Measurements from ENCODE around the gene MAN1B1.

Gene MAN1B1

DNA sequence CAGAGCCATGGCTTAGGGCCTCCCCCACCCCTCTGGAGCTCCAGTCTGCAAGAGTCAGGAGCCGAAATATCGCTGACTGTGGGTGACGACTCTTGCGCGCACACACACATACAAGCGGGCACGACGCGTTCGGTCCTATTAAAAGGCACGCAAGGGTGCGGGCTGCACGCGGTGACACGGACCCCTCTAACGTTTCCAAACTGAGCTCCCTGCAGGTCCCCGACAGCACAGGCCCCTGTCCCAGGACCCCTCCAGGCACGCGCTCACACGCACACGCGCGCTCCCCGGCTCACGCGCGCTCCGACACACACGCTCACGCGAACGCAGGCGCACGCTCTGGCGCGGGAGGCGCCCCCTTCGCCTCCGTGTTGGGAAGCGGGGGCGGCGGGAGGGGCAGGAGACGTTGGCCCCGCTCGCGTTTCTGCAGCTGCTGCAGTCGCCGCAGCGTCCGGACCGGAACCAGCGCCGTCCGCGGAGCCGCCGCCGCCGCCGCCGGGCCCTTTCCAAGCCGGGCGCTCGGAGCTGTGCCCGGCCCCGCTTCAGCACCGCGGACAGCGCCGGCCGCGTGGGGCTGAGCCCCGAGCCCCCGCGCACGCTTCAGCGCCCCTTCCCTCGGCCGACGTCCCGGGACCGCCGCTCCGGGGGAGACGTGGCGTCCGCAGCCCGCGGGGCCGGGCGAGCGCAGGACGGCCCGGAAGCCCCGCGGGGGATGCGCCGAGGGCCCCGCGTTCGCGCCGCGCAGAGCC, 52.1 kb downstream of the MAN1B1 start, which contains the start of gene GRIN1:
GRIN1 (plus strand) TSS at position 433 of the 746 bp plus-strand sequence. CDS start 333 bp downstream, outside the sequence.
- intact Hi-C loops (cut with DNase I), result no loop called here
- DNase-seq, result peak in 9 of 10 donors; percentile 38 to 95 (median 74)

DNA sequence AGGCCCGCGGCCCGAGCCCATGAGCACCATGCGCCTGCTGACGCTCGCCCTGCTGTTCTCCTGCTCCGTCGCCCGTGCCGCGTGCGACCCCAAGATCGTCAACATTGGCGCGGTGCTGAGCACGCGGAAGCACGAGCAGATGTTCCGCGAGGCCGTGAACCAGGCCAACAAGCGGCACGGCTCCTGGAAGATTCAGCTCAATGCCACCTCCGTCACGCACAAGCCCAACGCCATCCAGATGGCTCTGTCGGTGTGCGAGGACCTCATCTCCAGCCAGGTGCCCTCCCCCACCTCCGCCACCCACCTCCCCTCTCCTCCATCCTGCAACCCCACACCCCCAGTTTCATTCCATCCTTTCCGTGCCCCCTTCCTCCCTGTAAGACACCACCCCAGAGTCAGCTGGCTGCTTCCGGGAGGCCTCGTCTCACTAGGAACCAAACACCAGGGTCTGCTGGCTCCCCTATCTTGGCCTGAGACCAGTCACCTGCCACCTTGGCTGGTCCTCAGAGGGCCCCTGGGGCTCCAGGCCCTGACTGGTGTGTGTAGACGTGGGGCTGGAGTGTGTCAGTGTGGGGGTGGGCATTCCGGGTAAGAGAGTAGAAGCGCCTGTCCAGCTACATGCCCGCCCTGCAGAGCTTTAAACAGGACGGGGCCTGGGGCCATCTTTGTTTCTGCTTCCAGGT, 52.8 kb downstream of the MAN1B1 start:
- peak in 1 of 10 donors; percentile 64 for DNase-seq
- intact Hi-C loops (cut with DNase I), result no loop called here

DNA sequence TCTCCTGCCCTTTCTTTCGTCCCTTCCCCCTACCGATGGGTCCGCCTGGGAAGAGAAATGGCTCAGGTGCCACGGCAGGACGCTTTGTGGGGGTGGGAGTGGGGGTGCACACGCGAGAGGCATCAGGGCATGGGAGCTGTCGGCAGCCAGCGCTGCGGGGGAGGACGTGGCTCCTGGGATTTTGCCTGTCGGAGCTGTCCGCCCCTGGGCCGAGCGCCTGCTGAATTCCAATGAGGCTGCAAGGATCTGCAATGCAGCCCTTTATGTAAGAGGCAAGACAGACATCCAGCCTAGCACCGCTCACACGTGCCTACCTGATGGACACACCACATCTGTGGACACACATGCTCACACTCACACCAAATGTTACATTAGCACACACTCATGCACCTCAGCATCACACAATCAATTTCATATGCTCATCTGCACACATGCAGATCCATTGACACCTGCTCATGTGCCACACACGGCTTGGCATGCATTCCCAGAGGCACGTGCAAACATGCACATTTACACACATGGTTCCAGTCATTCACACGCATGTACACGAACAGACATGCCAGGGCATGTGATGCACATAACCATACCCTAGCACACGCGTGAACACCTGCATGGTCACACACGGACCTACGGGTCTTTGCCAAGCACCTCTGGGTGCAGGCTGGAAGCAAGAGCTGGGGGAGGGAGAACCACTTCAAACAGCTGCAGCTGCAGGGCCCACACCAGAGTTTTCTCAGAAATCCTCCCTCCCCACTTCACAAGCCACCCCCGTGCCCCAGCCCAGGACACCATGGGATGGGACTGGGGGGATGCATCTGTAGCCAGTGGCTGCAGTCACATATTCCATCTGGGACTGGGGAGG, 53.6 kb downstream of the MAN1B1 start:
- intact Hi-C loops (cut with DNase I), result no loop called here
- peak in 8 of 10 donors; percentile 76 to 98 (median 86) for DNase-seq

DNA sequence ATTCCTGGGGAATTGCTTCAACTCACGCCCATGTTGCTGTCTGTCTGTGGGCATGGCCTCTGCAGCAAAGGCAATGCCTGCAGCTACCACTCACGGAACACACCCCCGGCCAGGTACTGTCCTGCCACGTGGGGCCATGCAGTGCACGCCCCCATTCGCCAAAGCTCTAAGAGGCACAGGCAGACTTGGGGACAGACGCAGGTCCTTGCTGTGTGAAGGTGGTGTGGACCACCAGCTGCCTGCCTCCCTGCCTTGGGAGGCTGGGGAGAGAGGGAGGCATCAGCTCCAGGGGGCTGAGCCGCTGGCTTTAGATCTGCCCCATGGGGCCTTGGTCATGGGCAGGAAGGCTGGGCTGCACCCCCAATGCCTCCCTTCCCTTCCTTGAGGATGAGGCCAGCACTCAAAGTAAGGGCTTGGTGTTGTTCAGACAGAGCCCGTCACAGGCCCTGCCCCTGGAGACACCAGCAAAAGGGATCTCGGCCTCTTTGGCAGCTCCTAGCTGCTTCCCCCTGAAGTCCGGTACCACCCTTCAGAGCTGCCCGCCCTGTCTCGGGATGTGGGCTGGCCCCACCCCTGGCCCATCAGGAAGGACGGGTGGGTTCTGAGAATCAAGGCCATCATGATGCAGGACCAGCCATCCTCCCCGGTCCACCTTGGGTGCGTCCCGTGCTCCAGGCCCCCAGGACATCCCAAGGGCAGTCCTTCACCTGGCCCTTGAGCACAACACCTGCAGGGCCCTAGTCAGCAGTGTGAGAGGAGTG, 54.4 kb downstream of the MAN1B1 start:
- peak in 1 of 10 donors; percentile 79 for DNase-seq
- intact Hi-C loops (cut with DNase I), result no loop called here

DNA sequence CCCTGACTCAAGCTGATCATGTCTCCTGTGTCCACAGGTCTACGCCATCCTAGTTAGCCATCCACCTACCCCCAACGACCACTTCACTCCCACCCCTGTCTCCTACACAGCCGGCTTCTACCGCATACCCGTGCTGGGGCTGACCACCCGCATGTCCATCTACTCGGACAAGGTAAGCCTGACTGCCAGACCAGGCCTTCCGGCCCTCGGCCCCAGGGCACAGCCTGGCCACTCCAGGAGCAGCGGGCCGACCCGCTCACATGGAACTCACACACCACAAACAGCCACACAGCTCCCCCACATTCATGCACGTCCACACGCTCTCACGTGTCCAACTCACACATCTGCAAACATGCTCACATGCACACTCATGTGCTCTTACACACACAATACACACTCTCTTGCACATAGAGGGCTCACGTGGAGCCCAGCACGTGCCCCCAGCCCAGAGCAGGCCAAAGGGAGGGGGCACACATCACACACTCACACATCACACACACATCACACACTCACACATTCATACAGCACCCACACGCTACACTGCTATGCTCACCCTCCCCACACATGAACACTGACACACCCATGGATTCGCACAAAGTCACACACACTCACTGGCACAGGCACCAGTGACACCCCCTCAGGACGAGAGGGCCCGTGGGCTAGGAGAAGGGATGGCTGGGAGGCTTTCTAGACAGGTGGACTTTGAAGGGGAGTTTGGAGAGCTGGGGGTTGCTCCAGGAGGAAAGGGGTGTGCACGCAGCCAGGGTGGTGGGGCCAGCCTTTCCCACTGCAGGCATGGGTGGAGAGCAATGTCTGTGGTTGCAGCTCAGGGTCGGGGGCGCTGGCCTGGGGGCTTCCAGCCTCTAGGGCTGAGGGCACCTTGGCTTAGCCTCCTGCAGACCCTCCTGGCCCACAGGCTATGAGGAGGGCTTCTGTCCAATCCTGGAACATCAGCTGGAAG, 55.5 kb downstream of the MAN1B1 start:
- peak in 1 of 10 donors; percentile 58 for DNase-seq
- intact Hi-C loops (cut with DNase I), result no loop called here

DNA sequence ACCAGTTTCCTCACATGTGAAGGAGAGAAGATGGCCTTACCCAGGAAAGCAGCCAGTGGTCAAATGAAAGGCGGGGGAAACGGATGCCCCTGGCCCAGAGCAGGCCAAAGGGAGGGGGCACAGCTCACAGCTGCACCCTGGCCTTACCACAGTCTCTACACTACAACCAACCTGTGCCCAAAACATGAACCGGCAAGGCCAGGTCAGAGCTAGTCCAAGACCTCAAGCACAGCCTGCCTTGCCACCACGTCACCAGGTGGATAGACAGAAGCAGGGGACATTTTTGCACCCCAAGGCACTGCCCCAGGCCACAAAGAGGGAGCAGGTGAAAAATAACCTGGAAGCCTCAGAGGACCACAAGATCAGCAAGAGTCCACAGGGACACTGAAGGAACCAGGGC, 56.7 kb downstream of the MAN1B1 start:
- intact Hi-C loops (cut with DNase I), result no loop called here
- peak in 1 of 10 donors; percentile 36 for DNase-seq

DNA sequence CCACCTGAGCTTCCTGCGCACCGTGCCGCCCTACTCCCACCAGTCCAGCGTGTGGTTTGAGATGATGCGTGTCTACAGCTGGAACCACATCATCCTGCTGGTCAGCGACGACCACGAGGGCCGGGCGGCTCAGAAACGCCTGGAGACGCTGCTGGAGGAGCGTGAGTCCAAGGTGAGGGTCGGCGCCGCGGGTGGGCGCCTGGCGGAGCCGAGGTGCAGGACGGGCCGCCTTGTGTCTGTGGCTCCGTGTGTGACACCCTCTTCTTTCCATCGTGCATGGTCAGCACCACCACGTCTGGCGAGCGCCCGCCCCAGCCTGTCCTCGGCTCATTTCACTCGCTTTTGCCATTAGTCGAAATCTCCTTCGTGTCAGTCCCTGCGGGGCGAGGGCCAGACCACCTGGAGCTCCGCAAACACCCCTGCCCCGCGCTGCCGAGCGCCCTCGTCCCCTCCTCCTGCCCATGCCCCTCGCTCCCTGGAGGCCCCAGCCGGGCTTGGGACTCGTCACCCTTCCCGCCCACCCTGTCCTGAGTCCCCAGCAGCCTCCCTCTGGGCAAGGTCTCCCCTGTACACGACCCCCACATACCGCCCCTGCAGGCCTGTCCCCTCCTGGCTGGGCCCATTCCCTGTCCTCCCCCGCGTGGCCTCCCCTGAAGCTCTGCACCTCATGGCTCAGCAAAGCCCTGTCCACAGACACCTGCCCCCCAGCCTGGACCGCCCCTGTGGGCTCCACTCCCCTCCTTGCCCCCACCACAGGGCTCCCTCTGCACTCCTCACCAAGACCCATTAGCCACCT, 59.1 kb downstream of the MAN1B1 start:
- intact Hi-C loops (cut with DNase I), result no loop called here
- peak in 1 of 10 donors; percentile 76 for DNase-seq

DNA sequence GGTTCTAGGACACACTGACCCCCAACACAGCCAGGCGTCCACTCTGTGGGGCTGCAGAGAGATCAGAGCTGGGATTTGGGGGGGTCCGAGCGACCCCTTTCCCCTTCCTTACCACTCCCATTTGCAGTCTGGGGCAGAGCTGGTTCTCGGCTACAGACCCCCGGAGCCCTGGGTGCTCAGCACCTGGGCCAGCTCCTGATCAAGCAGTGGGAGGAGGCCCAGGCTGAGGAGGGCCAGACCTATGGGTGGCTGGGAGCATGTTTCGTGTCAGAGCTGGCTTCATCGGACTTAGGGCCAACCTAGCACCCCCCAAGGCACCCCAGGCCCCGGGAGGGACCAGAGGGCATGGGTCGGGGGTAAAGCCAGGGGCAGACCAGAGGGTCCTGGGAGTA, 59.7 kb downstream of the MAN1B1 start:
- intact Hi-C loops (cut with DNase I), result no loop called here
- DNase-seq, result peak in 1 of 10 donors; percentile 31

DNA sequence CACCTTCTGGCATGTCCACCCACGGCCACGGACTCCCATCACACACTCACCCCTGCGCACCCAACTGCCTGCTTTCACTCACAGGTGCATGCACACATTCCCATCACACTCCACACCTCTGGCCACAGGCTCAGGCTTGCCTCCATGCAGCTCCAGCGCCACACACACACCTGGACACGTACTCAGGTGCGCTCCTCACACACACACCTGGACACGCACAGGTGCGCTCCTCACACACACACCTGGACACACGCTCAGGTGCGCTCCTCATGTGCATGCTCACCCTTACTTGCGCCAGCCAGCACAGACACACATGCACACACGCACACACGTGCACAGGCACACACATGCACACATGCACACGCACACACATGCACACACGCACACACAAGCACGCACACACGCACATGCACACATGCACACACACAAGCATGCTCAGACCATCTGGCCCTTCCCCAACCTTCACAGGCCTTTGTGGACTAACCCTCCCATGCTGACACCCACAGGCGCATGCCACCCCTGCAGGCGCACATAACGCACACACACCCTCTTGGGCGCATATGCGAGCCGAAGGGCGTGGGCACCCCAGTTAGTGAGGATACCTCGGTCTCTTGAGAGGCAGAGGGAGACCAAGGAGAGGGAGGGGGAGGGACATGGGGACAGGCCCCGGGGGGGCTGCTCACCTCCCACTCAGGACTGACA, 60.5 kb downstream of the MAN1B1 start:
- intact Hi-C loops (cut with DNase I), result no loop called here
- peak in 4 of 10 donors; percentile 11 to 68 (median 63) for DNase-seq

DNA sequence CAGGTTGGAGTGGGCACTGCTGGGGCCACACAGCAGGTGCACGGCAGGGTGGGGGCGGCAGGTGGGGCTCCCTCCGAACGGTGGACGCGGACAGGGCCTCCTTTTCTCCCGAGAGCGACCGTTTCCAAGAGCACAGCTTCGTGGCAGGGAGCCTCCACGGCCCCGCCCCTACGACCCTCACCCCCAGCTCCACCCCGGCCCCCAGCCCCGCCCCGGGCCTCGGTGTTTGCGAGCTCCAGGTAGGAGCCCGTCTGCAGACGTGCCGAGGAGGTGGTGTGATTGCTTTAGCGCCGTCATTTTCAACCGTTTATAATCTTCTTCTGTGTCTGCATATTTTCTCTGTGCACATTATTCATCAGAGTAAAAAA, 61.0 kb downstream of the MAN1B1 start:
- DNase-seq, result no peak

DNA sequence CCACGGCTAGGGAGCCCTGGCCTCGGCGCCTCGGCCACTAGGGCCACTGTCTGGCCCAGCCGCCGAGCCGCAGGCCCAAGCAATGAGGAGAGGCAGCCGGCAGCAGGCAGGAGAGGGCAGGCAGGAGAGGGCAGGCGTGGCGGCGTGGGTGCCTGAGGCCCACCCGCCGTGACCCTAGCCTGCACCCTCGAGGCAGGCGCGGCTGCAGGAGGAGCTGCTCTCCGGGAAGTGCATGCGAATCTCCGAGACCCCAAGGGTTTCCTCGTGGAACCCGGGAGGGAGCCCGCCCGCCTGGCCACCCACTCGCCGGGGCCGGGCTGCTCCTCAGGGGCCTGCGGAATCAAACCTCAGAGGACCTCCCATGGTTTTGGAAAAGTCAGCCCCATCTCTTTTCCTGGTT, 61.5 kb downstream of the MAN1B1 start:
- intact Hi-C loops (cut with DNase I), result no loop called here
- DNase-seq, result peak in 1 of 10 donors; percentile 54

More for the DNA sequence above, 61.0 kb downstream of the MAN1B1 start:
- intact Hi-C loops (cut with DNase I), result no loop called here

DNA sequence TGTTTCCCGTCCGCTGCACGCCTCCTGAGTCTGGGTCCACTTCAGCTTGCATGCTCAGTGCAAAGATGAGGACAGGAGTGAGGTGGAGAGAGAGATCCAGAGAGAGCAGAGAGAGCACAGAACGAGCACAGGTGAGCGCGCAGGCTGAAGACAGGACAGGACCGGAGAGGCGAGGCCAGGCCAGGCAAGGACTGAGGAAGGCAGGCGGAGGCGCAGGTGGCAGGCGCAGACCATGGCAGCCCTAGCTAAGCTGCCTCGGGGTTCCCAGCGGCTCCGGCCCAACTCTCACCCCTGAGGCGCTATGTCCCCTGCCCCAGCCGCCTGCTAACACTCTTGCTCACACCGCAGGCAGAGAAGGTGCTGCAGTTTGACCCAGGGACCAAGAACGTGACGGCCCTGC, 61.9 kb downstream of the MAN1B1 start:
- DNase-seq, result no peak

DNA sequence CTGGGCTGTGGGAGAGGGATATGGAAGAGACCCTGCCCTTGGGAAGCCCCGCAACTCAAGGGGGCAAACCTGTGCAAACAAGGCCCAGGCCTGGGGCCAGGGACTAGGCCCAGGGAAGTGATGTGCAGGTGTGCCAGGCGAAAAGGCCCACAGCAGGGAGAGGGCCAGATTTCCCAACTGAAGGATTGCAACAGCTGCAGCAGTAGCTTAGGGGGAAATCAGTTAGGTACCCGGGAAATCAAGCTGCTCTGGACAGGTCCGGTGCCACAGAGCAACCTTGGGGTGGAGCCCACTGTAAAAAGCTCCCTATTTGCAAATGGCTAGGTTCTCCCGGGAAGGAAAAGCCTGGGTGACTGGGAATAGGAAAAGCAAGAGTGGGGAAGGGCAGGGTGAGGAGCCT, 62.6 kb downstream of the MAN1B1 start:
- DNase-seq, result no peak
- intact Hi-C loops (cut with DNase I), result no loop called here

More for the DNA sequence above, 61.9 kb downstream of the MAN1B1 start:
- intact Hi-C loops (cut with DNase I), result no loop called here

DNA sequence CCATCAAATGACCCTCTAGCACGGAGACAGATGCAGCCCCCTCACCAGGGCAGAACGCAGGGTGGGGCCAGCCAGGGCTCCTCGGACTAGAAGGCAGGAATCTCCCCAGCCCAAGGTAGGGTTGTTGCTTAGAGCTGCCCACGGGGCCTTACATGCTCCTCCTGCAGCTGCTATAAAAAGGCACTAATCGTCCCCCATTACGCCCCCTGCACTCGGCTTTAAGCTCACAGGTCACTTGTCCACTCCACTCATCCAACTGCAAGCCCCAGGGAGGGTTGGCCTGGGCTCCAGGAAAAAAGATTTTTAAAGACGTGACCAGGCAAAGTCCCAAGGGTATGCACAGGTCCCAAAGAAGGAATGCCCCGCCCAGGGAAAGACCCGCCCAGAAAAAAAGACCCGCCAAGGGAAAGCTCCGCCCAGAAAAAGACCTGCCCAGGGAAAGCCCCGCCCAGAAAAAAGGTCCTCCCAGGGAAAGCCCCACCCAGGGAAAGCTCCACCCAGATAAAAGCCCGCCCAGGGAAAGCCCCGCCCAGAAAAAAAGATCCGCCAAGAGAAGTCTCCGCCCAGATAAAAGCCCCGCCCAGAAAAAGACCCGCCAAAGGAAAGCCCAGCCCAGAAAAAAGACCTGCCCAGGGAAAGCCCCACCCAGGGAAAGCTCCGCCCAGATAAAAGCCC, 63.3 kb downstream of the MAN1B1 start:
- intact Hi-C loops (cut with DNase I), result no loop called here
- no peak for DNase-seq

DNA sequence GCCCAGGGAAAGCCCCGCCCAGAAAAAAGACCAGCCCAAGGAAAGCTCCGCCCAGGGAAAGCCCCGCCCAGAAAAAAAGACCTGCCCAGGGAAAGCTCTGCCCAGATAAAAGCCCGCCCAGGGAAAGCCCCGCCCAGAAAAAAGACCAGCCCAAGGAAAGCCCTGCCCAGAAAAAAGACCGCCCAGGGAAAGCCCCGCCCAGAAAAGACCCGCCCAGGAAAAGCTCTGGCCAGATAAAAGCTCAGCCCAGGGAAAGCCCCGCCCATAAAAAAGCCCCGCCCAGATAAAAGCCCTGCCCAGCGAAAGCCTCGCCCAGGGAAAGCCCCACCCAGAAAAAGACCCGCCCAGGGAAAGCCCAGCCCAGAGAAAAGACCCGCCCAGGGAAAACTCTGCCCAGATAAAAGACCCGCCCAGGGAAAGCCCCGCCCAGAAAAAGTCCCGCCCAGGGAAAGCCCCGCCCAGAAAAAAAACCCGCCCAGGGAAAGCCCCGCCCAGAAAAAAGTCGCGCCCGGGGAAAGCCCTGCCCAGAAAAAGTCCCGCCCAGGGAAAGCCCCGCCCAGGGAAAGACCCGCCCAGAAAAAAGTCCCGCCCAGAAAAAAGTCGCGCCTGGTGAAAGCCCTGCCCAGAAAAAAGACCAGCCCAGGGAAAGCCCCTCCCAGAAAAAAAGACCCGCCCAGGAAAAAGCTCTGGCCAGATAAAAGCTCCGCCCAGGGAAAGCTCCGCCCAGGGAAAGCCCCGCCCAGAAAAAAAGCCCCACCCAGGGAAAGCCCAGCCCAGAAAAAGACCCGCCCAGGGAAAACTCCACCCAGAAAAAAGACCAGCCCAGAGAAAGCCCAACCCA, 64.1 kb downstream of the MAN1B1 start:
- intact Hi-C loops (cut with DNase I), result no loop called here
- peak in 1 of 10 donors; percentile 13 for DNase-seq

DNA sequence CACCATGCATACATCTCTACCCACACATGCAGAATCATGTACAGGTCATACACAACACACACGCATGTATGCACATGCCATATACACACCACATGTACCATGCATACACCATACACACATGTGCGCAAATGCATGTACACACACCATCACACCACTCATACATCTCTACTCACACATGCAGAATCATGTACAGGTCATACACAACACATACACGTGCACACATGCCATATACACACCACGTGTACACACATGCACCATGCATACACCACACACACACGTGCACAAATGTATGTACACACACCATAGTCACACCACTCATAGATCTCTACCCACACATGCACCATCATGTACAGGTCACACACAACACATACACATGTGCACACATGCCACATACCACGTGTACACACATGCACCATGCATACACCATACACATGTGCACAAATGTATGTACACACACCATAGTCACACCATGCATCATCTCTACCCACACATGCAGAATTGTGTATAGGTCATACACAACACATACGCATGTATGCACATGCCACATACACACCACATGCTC, 66.1 kb downstream of the MAN1B1 start:
- intact Hi-C loops (cut with DNase I), result no loop called here
- DNase-seq, result no peak

All from posterior cingulate gyrus (tissue), 11 donors.